OCI-LY3 (cell line): ENCODE measurements around the gene FAM13C.

Source experiments
- H2AFZ ChIP-seq: fragments of 200-600, 300-600 bp; shearing (Covaris generic); 2 replicates; pipeline ENCODE4 v1.6.0; 2014; ENCODE audit warnings: antibody characterized with exemption, low read depth, low read length
- H3K27ac ChIP-seq: fragments of 200-600, 300-600 bp; sonication (generic); 2 replicates; pipeline ENCODE4 v1.5.1; 2014; ENCODE audit warnings: mild to moderate bottlenecking, low read length, moderate library complexity, mixed read lengths
- H3K27me3 ChIP-seq: fragments of 200-600, 300-600 bp; sonication (generic); 2 replicates; pipeline ENCODE4 v1.6.1; 2014; ENCODE audit warnings: low read depth, low read length, mixed read lengths
- H3K36me3 ChIP-seq: fragments of 200-600, 300-600 bp; sonication (generic); replicated peaks from 2 replicates; pipeline ENCODE3; 2014; ENCODE audit warnings: low read depth, low read length, mixed read lengths
- H3K4me1 ChIP-seq: fragments of 300-600, 200-600 bp; sonication (generic); 2 replicates; pipeline ENCODE4 v1.6.1; 2014; ENCODE audit warnings: low read length, mixed read lengths
- H3K4me2 ChIP-seq: fragments of 200-600, 300-600 bp; sonication (generic); 2 replicates; pipeline ENCODE4 v1.6.1; 2014; ENCODE audit warnings: low read length, mixed read lengths
- H3K4me3 ChIP-seq: fragments of 300-600, 200-600 bp; sonication (generic); 2 replicates; pipeline ENCODE4 v1.5.1; 2014; ENCODE audit warnings: antibody characterized with exemption, mild to moderate bottlenecking, low read length, moderate library complexity
- H3K79me2 ChIP-seq: fragments of 300-600, 200-600 bp; shearing (Covaris generic); 2 replicates; pipeline ENCODE4 v1.6.1; 2014; ENCODE audit warnings: mild to moderate bottlenecking, low read length, mixed read lengths
- H3K9ac ChIP-seq: fragments of 300-600, 200-600 bp; shearing (Covaris generic); 2 replicates; pipeline ENCODE4 v1.6.0; 2014; ENCODE audit warnings: mild to moderate bottlenecking, low read length, moderate library complexity
- H3K9me3 ChIP-seq: fragments of 200-600, 300-600 bp; shearing (Covaris generic); 2 replicates; pipeline ENCODE4 v1.6.1; 2014; ENCODE audit warnings: low read length, mixed read lengths; ENCODE audit not compliant: insufficient read depth
- H4K20me1 ChIP-seq: fragments of 200-600, 300-600 bp; sonication (generic); 2 replicates; pipeline ENCODE4 v1.6.1; 2016; ENCODE audit warnings: low read length, mixed read lengths; ENCODE audit not compliant: insufficient read depth
- CTCF ChIP-seq: fragments of 200-600, 300-600 bp; sonication (generic); IDR thresholded peaks from 2 replicates; pipeline ENCODE4 v1.5.1; 2014; ENCODE audit warnings: antibody characterized with exemption, low read length, low read depth
- EZH2phosphoT487 ChIP-seq: fragments of 200-600 bp; shearing (Covaris generic); IDR thresholded peaks from 2 replicates; pipeline ENCODE4 v1.6.1; 2018; ENCODE audit warnings: antibody characterized with exemption, mixed run types, low read depth

Gene FAM13C

GRCh38 chr10:59271160-59271559 lies 91.2 kb downstream of the FAM13C start:
- no peaks in the 10 kb centered on the region for H3K9me3 ChIP-seq
- no peaks in the 10 kb centered on the region for H4K20me1 ChIP-seq
- no peaks in the 10 kb centered on the region for H3K27me3 ChIP-seq
- H3K27ac ChIP-seq, result no peak overlapping the region
- no peaks in the 10 kb centered on the region for H3K36me3 ChIP-seq
- no peak overlapping the region for H3K4me3 ChIP-seq
- no peak overlapping the region for H3K9ac ChIP-seq
- no peak overlapping the region for H3K4me2 ChIP-seq
- TF ChIP-seq EZH2phosphoT487, result no peak
- no peak for TF ChIP-seq CTCF
- H3K79me2 ChIP-seq, result no peaks in the 10 kb centered on the region
- no peak overlapping the region for H2AFZ ChIP-seq
- H3K4me1 ChIP-seq, result no peaks in the 10 kb centered on the region

GRCh38 chr10:59270492-59270891 lies 91.9 kb downstream of the FAM13C start:
- Histone ChIP-seq H3K9me3 (no peaks in the 10 kb centered on the region), H3K27me3 (no peaks in the 10 kb centered on the region), H4K20me1 (no peaks in the 10 kb centered on the region), H3K36me3 (no peaks in the 10 kb centered on the region), H3K4me3 (no peak overlapping the region), H3K4me1 (no peaks in the 10 kb centered on the region), H3K27ac (no peak overlapping the region), H3K9ac (no peak overlapping the region), H3K79me2 (no peaks in the 10 kb centered on the region), H3K4me2 (no peak overlapping the region), H2AFZ (no peak overlapping the region)
- TF ChIP-seq CTCF, result no peak
- TF ChIP-seq EZH2phosphoT487, result no peak

- no peak overlapping the region for H3K4me3 ChIP-seq
- H3K9ac ChIP-seq, result no peak overlapping the region
- no peaks in the 10 kb centered on the region for H3K27me3 ChIP-seq
- no peaks in the 10 kb centered on the region for H3K79me2 ChIP-seq
- no peaks in the 10 kb centered on the region for H3K4me1 ChIP-seq
- H3K27ac ChIP-seq, result no peak overlapping the region
- H4K20me1 ChIP-seq, result no peaks in the 10 kb centered on the region
- no peak overlapping the region for H3K4me2 ChIP-seq
- TF ChIP-seq EZH2phosphoT487 (no peak), CTCF (no peak)
- H3K9me3 ChIP-seq, result no peaks in the 10 kb centered on the region
- no peak overlapping the region for H2AFZ ChIP-seq
- no peaks in the 10 kb centered on the region for H3K36me3 ChIP-seq
These were observed 92.7 kb downstream of the FAM13C start for GRCh38 chr10:59269651-59270050.

- Histone ChIP-seq H3K36me3 (no peaks in the 10 kb centered on the region), H3K4me1 (no peaks in the 10 kb centered on the region), H3K4me3 (no peak overlapping the region), H3K9ac (no peak overlapping the region), H3K79me2 (no peaks in the 10 kb centered on the region), H3K9me3 (no peaks in the 10 kb centered on the region), H3K27ac (no peak overlapping the region), H2AFZ (no peak overlapping the region), H4K20me1 (no peaks in the 10 kb centered on the region), H3K27me3 (no peaks in the 10 kb centered on the region), H3K4me2 (no peak overlapping the region)
- no peak for TF ChIP-seq EZH2phosphoT487
- TF ChIP-seq CTCF, result no peak
These were observed 93.9 kb downstream of the FAM13C start for GRCh38 chr10:59268460-59268859.
